ENCODE measurements around the gene TENM4. TPM values are rescaled to one million over a fixed set of nuclear protein-coding genes. Genes with fewer than 3 reads are reported as not detected.

TENM4 gene
- total RNA-seq, 2 donors from 2014 or later, result 68.2 to 130 TPM

GRCh38 chr11:78812513-78813293 is 628.1 kb downstream of the TENM4 start:
- 69 to 77% methylated on average over 6 of the region's 6 CpGs for WGBS, 2 experiments (ENCODE audit: insufficient coverage in 1 of 2, insufficient read length in 1 of 2)
- no peaks in the 10 kb centered on the region for H3K36me3 ChIP-seq (ENCODE audit: control insufficient read depth, insufficient read depth, low read length)
- no peaks in the 10 kb centered on the region for H3K9me3 ChIP-seq (ENCODE audit: control insufficient read depth, low read length)
- no peak for TF ChIP-seq CTCF (conservative IDR thresholded peaks at IDR 0.05)
- no peaks in the 10 kb centered on the region for H3K9me3 Mint-ChIP-seq
- peaks cover 10% of the 10 kb centered on the region for H3K4me1 Mint-ChIP-seq
- H3K27ac Mint-ChIP-seq, result peak overlapping the region; percentile 64
- no peak overlapping the region for H3K4me3 ChIP-seq (ENCODE audit: low read length)
- H3K27me3 ChIP-seq (ENCODE audit: control insufficient read depth, insufficient read depth, low read length, poor library complexity, severe bottlenecking), result no peaks in the 10 kb centered on the region
- no peak overlapping the region for H3K9ac ChIP-seq (ENCODE audit: extremely low read depth, low read length, poor library complexity, severe bottlenecking)
- H3K36me3 Mint-ChIP-seq (ENCODE audit: low read depth), result peaks cover 6% of the 10 kb centered on the region
- no peaks in the 10 kb centered on the region for H3K27me3 Mint-ChIP-seq (ENCODE audit: insufficient read depth)
- H3K27ac ChIP-seq (ENCODE audit: low read depth, low read length), result no peak overlapping the region
- no peak overlapping the region for H3K4me3 Mint-ChIP-seq
- H3K4me1 ChIP-seq (ENCODE audit: control insufficient read depth, insufficient read depth, low read length), result peaks cover 5% of the 10 kb centered on the region
- DNase-seq, result peak; percentile 68

GRCh38 chr11:78810559-78811009 is 630.2 kb downstream of the TENM4 start:
- Mint-ChIP-seq H3K36me3 (ENCODE audit: low read depth) (peaks cover 24% of the 10 kb centered on the region), H3K9me3 (no peaks in the 10 kb centered on the region), H3K27ac (no peak overlapping the region), H3K27me3 (ENCODE audit: insufficient read depth) (no peaks in the 10 kb centered on the region), H3K4me3 (no peak overlapping the region), H3K4me1 (peaks cover 10% of the 10 kb centered on the region)
- H3K36me3 ChIP-seq (ENCODE audit: control insufficient read depth, insufficient read depth, low read length), result peaks cover 6% of the 10 kb centered on the region
- peak overlapping the region; percentile 74 for H3K27ac ChIP-seq (ENCODE audit: low read depth, low read length)
- H3K27me3 ChIP-seq (ENCODE audit: control insufficient read depth, insufficient read depth, low read length, poor library complexity, severe bottlenecking), result no peaks in the 10 kb centered on the region
- H3K4me1 ChIP-seq (ENCODE audit: control insufficient read depth, insufficient read depth, low read length), result peaks cover 5% of the 10 kb centered on the region
- no peak for TF ChIP-seq CTCF (conservative IDR thresholded peaks at IDR 0.05)
- H3K9ac ChIP-seq (ENCODE audit: extremely low read depth, low read length, poor library complexity, severe bottlenecking), result no peak overlapping the region
- 91 to 94% methylated on average over 5 to 7 of the region's 7 CpGs for WGBS, 2 experiments (ENCODE audit: insufficient coverage in 1 of 2, insufficient read length in 1 of 2)
- no peaks in the 10 kb centered on the region for H3K9me3 ChIP-seq (ENCODE audit: control insufficient read depth, low read length)
- H3K4me3 ChIP-seq (ENCODE audit: low read length), result no peak overlapping the region
- no peak for DNase-seq

GRCh38 chr11:78809931-78810541 is 630.8 kb downstream of the TENM4 start:
- no peak for DNase-seq
- TF ChIP-seq CTCF (conservative IDR thresholded peaks at IDR 0.05), result no peak
- H3K4me1 ChIP-seq (ENCODE audit: control insufficient read depth, insufficient read depth, low read length), result peaks cover 5% of the 10 kb centered on the region
- H3K27me3 Mint-ChIP-seq (ENCODE audit: insufficient read depth), result no peaks in the 10 kb centered on the region
- no peaks in the 10 kb centered on the region for H3K27me3 ChIP-seq (ENCODE audit: control insufficient read depth, insufficient read depth, low read length, poor library complexity, severe bottlenecking)
- WGBS, 2 experiments (ENCODE audit: insufficient coverage in 1 of 2, insufficient read length in 1 of 2), result 83 to 89% methylated on average over 4 to 7 of the region's 7 CpGs
- H3K27ac ChIP-seq (ENCODE audit: low read depth, low read length), result peak overlapping the region; percentile 74
- H3K9ac ChIP-seq (ENCODE audit: extremely low read depth, low read length, poor library complexity, severe bottlenecking), result no peak overlapping the region
- H3K9me3 Mint-ChIP-seq, result no peaks in the 10 kb centered on the region
- H3K4me3 Mint-ChIP-seq, result no peak overlapping the region
- H3K4me1 Mint-ChIP-seq, result peaks cover 10% of the 10 kb centered on the region
- H3K36me3 ChIP-seq (ENCODE audit: control insufficient read depth, insufficient read depth, low read length), result peaks cover 6% of the 10 kb centered on the region
- no peak overlapping the region for H3K4me3 ChIP-seq (ENCODE audit: low read length)
- H3K27ac Mint-ChIP-seq, result no peak overlapping the region
- H3K36me3 Mint-ChIP-seq (ENCODE audit: low read depth), result peaks cover 24% of the 10 kb centered on the region
- no peaks in the 10 kb centered on the region for H3K9me3 ChIP-seq (ENCODE audit: control insufficient read depth, low read length)

All from endodermal cell (in vitro differentiated cells).